Activated T-helper 9 cell treated with anti-CD3 and anti-CD28 coated beads, Interleukin-2, amount 50 U/mL, for 16 hours (primary cell): ENCODE results near the gene TOR2A.
A peak's percentile ranks its signal among the peaks of the same experiment; 100 is the strongest.
"Not testable (repeated sequence)": the region's sequence is repeated elsewhere in the genome, so short reads cannot be mapped to it uniquely, and the experiment has no call there.

Source experiments
- DNase-seq: peaks from one replicate; pipeline ENCODE4 v3.0.0-alpha.2; 2020; ENCODE audit warnings: low read depth

The TOR2A gene

DNA sequence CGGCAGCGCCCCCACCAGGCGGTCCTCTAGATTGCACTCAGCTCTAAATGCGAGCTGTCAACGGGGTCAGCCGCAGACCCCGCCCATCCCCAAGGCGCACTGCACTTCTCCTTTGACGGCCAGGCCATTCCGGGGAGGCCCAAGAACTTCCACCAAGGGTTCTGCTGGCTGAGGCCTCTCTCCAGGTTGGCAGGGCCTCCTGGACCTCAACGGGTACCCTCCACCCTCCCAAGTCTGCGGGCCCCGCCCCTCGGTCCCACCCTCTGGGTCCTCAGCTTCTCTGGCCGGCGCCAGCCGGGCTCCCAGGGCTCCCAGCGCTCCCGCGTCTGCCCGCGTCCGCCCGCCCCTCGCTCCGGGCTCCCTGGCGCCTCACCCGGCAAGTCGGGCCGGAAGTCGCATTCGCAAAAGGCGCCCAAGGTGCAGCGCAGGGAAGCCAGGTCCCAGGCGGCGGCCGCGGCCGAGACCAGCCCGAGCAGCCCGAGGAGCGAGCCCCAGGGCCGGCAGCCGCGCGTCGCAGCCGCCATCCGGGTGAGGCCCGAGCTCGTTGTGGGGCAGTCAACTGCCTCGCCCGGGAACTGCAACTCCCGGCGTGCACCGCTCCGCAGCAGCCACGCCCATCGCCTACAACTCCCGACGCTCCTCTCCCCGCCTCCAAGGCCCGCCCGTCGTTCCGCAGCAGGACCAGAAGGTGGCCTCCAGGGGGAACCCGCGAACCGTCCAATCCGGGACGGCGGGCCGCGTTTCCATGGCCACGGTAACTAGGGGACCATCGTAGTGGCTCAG, at the start of gene TOR2A:
TOR2A (minus strand) TSS at position 548 of the 783 bp plus-strand sequence; CDS start at position 524, 24 bp downstream.
- DNase-seq, result peak; percentile 98

DNA sequence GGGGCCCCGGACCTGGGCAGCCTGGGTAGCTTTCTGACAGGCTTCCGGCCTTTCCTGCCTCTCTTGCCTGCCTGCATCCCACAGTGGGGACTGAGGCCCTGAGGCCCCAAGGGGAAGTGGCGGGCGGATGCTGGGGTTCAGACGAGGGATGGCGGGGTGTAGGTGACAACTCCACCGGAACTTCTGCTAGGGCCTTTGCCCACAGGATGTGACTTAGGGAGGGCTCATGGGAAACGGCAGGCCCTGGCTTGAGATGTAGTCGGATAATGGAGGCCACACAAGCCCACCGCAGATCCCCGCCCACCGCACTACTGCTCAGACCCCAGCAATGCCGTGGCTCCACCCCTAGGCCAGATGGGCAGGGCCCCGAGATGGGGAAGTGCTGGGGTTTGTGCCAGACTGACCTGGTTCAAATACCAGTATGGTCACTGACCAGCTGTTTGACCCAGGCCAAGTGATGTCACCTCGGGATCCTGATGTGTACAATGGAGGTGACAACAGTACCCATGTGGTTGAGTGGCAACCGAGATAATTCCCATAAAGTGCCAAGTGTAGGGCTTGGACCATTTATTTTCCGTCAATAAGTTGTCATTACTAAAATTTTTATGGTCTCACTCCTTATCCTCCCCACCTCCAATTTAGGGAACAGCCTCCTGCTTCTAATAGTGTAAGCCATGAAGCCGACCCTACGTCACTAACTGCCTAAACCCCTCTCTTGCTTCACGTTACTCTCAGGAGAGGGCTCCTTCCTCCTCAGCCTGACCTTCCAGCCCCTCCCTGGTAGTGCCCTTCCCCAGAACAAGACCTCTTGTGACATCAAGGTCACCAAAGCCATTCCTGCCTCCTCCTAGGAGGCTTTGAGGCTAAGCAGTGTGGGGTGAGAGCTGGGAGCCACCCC, 48.3 kb upstream of the TOR2A start:
- DNase-seq, result peak; percentile 49

DNA sequence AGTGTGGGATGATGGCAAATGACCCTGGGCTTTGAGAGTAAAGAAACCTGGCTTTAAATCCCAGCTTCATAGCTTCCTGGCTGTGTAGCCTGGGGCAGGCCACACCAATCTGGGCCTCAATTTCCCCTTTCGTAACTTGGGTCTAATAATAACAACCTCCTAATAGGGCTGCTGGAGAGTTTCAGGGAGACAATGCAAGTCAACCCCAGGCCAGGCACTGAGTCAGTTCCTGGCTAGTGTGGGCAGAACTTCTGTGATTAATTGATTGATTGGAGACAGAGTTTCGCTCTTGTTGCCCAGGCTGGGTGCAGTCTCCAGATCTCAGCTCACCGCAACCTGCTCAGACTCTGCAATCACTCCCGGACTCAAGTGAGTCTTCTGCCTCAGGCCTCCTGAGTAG, 46.7 kb upstream of the TOR2A start:
- DNase-seq, result no peak

DNA sequence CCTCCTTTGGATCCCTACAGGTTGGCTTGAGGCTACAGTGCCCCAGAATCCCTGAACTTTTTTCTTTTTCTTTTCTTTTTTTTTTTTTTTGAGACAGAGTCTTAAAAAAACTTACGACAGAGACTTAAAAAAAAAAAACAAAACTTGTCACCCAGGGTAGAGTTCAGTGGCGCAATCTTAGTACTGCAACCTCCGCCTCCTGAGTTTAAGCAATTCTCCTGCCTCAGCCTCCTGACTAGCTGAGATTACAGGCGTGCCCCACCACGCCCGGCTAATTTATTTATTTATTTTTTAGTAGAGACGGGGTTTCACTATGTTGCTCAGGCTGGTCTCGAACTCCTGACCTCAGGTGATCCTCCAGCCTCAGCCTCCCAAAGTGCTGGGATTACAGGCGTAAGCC, 45.8 kb upstream of the TOR2A start:
- DNase-seq, result not testable (repeated sequence)

DNA sequence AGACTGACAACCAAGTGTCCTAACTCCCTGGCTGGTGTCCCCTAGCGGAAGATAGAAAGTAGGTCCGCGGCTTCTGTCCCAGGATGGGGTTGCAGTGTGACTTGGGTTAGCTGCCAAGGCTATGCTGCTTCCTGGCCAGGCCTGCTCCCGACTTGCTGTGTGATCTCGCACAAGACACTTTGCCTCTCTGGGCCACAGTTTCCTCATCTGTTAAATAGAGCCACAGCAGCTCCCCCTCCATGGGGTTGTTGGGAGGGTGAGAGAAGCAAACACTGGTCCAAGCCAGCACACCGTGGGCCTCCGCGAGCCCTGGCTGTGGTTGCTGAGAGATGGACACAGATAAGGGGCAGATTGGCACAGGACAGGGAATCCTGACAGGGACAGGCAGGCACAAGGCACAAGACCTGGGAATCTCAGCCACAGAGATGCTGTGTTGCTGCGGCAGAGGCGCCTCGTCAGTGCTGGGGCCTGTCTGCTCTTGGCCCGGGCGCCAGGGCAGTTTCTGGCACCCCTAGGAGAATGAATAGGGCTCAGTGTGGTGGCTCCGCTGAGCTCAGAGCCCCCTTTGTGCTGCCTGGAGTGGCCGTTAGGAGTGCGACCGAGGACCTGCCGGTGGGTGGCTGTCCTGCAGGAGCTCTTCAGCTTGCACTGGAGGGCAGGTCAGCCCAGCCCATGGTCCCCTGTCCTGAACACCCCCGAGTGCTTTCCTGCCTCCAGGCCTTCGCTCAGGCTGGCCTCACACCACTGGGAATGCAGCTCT, 45.2 kb upstream of the TOR2A start:
- no peak for DNase-seq

DNA sequence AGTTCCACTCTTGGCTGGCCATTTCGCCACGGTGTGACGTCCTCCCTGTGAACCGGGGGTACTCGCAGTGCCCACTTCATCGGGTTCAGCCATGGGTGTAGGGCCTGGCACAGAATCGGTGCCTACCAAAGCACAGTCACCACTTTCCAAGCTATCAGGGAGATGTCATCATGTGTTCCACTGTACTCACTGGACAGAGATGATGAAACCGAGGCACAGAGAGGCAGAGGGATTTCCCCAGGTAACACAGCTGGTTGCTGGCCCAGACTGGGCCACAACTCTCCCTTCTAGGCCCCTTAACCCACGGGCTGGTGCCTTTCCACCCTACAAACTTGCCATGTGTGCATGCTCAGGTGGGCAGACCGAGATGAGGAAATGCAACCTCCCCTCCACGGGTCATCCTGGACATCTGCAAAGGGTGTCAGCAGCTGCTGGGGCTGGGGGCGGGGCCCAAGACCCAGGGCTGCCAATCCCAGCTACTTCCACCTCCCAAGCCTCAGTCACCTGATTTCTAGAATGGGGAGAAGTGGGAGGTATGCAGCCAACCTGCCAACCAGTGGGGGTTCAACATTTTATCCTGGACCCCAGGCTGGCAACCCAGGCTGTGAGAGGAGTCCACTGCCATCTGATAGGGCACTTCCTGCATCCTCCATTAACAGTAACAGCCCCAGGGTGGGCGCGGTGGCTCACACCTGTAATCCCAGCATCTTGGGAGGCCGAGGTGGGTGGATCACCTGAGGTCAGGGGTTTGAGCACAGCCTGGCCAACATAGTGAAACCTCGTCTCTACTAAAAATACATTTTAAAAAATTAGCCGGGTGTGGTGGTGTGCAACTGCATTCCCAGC, 44.3 kb upstream of the TOR2A start:
- peak; percentile 56 for DNase-seq

DNA sequence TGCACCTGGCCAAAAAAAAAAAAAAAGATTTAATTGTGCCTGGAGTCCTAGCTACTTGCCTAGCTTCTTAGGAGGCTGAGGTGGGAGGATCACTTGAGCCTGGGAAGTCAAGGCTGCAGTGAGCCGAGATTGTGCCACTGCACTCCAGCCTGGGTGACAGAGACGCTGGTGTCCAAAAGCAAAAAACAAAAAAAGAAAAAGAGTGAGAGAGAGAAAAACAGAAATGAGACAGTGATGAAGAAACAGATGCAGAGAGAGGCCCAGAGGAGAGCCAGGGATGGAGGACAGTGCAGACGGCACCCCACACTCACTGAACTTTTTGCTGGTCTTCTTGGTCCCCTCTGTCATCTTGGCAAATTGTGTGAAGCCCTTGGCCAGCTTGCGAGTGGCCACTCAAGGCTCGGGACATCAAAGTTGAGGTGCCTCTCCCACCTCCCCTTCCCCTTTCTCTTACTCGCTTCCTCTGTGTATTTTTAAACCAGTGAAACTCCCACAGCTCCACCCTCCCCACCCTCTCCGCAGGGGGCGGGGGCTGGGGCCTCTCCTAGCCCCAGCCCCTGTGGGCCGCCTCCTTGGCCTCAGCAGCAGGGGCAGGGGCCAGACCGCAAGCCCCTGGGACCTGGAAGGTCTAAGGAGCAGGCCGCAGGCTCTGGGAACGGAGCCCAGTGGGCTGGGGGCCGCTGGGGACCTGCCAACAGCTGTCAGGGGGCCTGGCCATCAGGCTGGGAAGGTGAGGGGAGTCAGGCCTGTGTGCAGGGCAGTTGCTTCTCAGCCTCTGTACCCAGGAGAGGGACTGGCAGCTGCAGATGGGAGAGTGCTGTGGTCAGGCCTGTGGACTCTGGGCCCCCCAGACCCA, 43.4 kb upstream of the TOR2A start, which contains the start of gene SH2D3C:
SH2D3C (minus strand) TSS at position 387 of the 856 bp plus-strand sequence; CDS start at position 348, 39 bp downstream.
- no peak for DNase-seq

DNA sequence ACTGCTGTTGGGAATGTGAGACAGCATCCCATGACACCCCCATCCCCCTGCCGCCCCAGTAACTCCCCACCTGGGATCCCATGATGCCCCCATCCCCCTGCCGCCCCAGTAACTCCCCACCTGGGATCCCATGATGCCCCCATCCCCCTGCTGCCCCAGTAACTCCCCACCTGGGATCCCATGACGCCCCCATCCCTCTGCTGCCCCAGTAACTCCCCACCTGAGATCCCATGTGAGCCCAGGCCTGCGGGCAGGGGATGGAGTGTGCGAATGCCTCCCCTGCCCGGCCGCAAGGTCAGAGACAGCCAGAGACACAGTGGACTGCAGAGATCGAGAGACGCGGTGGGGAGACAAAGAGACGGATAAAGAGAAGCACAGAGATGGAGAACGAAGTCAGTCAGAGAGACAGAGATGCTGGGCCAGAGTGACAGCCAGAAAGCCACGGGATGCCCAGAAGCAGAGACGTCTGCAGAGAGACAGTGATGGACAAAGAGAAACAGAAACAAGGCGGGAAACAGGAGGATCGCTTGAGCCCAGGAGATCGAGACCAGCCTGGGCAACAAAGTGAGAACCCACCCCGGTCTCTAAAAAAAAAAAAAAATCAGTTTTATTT, 42.4 kb upstream of the TOR2A start:
- DNase-seq, result no peak

DNA sequence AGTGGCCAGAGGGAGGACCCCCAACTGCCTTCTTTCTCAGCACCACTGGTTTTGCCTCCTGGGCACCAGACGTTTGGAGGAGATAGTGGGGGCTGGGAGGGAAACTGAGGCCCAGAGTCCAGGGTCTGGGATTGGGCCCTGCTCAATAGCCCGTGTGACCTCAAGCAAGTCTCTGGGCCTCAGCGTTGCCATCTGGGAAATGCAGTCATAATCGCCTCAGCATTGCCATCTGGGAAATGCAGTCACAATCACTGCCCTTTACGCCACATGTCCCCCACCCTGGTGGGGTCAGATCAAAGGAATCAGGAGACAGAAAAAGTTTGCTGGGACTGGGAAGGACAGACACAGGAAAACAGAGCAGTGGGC, 41.8 kb upstream of the TOR2A start:
- DNase-seq, result no peak

DNA sequence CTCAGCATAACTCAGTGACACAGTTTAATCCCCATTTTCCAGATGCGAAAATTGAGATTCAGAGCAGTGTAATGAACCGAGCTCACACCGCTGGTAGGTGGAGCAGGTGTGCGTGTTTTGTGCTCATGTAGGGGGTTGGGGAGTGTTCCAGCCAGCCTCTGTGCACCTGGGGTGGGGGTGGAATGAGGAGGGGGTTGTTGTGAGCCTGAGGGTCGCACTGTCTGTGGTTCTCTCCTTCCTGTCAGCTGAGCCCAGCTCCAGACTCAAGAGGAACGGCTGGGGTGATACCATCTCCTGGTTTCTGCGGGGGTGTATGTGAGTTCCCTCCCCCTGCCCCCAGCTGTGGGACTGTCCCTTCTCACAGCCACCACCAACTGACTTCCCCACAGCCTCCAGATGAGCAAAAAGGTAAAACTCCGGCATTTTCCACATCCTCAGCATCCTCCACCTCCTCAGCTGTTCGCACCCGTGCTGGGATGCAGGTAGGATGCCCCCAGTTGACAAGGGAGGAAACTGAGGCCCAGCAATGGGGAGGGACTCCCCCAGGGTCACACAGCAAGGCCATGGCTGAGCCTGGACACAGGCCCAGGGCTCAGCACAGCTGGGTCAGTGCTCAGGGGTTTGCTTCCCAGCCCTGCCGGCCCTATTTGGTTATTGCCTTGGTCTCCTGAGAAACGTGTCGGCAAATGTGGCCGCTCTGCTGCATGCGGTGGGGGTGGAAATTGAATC, 41.3 kb upstream of the TOR2A start:
- peak; percentile 63 for DNase-seq

DNA sequence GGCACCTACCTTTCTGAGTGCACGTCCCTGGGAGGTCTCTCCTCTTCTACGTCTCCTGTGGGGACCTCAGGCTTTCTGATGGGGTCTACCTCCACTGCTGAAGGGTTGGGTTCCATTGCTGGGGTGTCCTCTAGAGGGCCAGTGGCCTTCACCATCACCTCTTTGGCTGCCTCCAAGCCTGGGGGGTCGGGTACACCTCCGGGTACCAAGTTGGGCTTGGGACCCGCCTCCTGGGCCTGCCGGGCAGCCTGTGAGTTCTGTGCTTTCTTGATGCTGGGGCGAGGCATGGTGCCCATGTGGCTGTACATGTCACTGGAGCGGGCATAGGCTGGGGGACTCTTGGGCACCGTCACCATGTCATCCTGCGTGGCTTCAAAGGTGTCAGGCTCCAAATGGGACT, 38.9 kb upstream of the TOR2A start:
- DNase-seq, result no peak

DNA sequence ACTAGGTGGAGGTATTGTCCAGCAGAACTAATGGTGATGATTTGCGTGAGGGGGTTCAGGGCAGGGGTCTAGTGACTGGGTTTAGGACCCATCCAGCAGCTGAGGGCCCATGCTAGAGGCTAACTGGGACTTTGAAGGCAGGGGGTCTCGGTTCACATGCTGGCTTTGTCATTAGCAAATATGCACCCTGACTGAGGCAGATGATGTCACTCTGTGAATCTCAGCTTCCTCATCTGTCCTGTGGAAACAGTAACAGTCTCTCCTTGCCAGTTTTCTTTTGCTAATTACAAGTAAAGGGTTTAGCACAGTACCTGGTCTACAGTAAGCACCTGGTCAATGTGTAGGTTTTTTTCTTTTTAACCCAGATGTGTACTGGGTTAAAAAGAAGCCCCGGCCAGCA, 38.2 kb upstream of the TOR2A start:
- DNase-seq, result no peak

DNA sequence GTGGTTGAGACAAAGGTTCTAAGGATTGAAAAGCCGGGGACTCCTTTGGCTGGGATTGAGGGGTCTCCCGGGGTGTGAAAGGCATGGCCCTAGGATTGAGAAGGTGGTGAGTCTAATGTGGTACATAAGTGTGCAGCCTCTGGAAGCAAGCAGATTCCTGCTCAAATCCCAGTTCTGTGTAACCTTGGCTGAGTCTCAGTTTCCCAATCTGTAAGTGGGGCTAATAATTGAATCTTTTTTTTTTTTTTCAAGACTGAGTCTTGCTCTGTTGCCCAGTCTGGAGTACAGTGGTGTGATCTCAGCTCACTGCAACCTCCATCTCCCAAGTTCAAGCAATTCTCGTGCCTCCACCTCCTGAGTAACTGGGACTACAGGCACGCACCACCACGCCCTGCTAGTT, 37.5 kb upstream of the TOR2A start:
- no peak for DNase-seq

DNA sequence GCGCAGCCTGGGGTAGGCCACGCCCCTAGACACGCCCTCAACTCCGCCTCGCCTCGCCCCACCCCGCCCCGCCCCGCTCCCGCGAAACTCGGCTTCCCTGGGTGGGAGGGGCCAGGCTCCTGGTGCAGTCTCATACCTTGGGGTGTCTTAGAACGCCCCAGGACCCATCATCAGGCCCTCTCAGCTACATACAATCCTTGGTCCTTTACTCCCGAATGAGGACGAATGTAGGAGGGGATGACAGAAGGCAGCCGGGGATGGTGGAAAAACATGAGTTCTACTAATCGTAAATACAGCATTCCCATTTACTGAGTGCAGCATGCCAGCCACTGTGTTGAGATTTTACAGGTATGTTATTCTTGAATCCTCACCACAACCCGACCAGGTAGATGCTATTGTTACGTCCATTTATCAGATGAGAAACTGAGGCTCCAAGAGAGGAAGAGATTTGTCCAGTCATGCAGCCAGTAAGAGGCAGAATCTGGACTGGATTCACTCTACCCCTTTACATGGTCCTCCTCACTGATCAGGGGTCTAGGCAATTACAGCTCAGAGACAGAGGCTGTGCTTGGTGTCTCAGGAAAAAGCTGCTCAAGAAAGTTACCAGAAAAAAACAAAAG, 36.6 kb upstream of the TOR2A start:
- DNase-seq, result no peak

DNA sequence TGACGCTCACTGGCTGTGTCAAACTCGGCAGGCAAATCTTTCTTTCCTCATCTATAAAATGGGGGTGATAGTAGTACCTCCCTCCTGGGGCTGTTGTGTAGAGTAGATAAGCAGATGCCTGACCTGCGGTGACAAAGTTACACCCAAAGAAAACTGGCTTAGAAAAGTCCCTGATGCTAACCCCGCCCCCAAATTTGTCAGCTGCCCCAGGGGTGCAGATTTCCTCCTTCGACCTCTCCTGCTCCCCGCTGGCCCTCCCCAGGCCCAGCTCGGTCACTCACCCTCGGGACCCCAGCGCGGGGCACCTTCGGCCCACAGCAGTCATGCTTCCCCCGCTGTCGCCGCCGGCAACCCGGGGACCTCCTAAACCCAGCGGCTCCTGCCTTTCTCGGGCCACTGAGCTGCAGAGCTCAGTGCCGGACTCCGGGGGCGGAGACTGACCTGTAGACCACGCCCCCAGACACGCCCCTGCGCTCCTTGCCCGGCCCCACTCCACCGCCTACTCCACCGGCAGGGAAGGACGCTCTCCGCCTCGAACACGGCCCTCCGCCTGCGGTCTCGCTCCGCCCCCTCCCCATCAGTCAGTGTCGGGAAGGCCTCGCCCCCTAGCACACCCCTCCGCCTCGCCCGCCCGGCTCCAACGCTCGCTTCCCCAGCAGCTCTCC, 35.9 kb upstream of the TOR2A start:
- DNase-seq, result peak; percentile 95

DNA sequence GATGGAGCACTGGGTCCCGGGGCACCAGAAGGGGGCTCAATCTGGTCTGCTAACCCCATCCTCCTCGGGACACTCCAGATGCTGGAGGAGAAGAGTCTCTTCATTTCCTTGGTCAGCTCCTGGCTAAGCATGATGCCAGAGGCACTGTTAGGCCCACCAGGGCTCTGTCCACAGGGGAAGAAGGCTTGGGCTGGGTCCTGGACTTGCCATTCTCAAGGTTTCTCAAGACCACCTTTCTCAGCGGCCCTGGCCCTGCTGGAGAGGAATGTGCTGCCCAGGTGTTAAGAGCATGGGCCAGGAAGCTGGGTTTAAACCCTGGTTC, 35.5 kb upstream of the TOR2A start:
- DNase-seq, result no peak

DNA sequence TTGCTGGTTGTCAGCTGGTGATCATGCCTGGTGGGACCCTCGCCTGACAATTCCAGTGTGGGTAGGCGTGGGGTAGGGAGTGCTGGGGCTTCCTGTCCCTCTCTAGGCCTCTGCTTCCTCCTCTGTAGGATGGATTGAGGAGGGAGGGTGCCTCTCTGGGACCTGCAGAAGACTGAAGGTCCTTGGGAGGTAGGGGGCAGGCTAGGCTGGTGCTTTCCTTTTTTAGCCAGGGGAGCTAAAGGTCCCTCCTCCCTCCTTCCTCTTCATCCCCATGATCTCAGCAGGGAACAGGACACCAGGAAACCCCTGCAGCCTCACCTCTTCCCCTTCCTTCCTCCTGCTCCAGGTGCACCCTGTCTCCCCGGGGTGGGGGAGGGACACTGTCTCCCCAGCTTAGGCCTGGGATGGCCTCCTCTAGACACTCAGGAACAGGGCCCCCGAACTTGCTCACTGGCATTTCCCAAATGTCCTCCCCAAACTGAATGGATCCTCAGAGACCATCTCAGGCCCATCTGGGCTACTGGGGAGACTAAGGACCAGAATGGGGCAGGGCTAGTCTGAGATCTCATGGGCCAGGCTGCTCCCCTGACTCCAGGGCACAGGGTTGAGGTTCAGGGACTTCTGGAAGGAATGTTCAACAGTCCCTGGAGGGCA, 35.0 kb upstream of the TOR2A start:
- DNase-seq, result no peak

DNA sequence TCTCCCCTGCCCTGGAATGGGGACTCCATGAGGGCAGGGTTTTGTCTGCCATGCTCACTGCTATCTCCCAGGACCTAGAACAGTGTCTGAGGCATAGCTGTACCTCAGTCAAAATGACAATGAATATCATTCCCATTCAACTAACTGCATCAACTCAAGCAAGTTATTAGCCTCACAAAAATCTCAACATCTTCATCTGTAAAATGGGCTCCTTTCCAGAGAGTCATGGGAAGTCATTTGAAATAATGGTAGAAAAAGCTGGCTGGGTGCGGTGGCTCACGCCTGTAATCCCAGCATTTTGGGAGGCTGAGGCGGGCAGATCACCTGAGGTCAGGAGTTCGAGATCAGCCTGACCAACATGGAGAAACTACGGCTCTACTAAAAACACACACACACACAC, 34.0 kb upstream of the TOR2A start:
- no peak for DNase-seq
